Measurements from ENCODE around the gene CKAP5. TPM values are rescaled to one million over a fixed set of nuclear protein-coding genes. Genes with fewer than 3 reads are reported as not detected.

Gene CKAP5
- polyA plus RNA-seq, 1 of the 3 experiments (the other 2 are of a cell fraction) = 51.7 TPM

DNA sequence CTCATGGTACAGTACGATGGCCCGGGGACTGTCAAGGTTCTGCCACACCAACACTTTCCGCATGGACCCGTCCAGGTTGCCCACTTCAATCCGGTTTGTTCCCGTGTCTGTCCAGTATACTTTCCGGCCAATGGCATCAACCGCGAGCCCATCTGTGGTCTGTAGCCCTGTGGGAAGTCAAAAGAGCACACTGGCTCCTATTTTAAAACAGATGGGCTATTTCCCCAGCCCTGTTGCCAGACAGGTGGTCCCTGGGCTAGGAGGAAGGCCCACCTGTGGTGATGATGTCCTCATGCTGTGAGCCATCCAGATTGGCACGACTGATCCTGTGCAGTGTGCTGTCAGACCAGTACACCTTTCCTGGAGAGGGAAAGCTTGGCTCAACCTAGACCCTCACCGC is 30.4 kb upstream of the CKAP5 start (continued):
- TF ChIP-seq, protein P1, sequence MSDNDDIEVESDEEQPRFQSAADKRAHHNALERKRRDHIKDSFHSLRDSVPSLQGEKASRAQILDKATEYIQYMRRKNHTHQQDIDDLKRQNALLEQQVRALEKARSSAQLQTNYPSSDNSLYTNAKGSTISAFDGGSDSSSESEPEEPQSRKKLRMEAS (IDR thresholded peaks at IDR 0.05; ENCODE audit: low read depth) = no peak
- TF ChIP-seq RFX5 (IDR thresholded peaks at IDR 0.05; ENCODE audit: low read length) = no peak
- TF ChIP-seq RAD21 (IDR thresholded peaks at IDR 0.05; ENCODE audit: low read length) = no peak

DNA sequence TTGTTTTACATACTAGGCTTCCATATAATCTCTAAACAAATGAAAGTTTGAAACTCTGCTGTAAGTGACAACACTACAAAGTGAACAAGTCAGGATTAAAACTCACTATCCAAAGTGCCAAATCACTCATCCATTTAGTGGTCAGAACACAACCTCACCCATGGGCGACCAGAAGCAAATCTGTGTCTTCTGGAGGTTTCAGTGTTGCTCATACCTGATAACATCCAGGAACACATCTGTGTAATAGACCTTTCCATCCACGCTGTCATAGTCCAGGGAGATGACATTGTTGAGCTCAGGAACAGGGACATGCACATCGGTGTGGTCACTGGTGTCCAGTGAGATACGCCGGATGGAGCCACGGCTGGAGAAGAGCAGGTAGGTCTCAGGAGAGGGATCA is 28.5 kb upstream of the CKAP5 start:
- Histone ChIP-seq H4K20me1 (ENCODE audit: insufficient read depth) (no peaks in the 10 kb centered on the region), H3K79me2 (ENCODE audit: insufficient read depth) (no peaks in the 10 kb centered on the region), H3F3A (replicated peaks; ENCODE audit: insufficient read depth) (no peaks in the 10 kb centered on the region), H3K9me2 (no peaks in the 10 kb centered on the region), H2AFZ (ENCODE audit: low read depth) (no peak overlapping the region), H3K9ac (no peak overlapping the region), H3K4me3 (ENCODE audit: low read depth in 2 of 2, low read length in 1 of 2) (no peak overlapping the region), H3K27ac (ENCODE audit: low read depth in 2 of 2, low read length in 1 of 2) (no peak overlapping the region), H3K9me3 (no peaks in the 10 kb centered on the region), H3K36me3 (replicated peaks in 1 of 2; ENCODE audit: control insufficient read depth in 1 of 2, insufficient read depth in 2 of 2, low read length in 1 of 2) (peaks cover 24 to 48% of the 10 kb centered on the region in 2 experiments), H3K4me2 (no peak overlapping the region), H3K4me1 (ENCODE audit: control insufficient read depth in 1 of 2, insufficient read depth in 2 of 2, low read depth in 1 of 2, low read length in 1 of 2) (no peaks in the 10 kb centered on the region), H3K27me3 (ENCODE audit: insufficient read depth) (no peaks in the 10 kb centered on the region)
- DNase-seq = no peak
- TF ChIP-seq, protein P2, sequence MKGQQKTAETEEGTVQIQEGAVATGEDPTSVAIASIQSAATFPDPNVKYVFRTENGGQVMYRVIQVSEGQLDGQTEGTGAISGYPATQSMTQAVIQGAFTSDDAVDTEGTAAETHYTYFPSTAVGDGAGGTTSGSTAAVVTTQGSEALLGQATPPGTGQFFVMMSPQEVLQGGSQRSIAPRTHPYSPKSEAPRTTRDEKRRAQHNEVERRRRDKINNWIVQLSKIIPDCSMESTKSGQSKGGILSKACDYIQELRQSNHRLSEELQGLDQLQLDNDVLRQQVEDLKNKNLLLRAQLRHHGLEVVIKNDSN (IDR thresholded peaks at IDR 0.05; ENCODE audit: borderline replicate concordance, low read depth) = no peak
- TF ChIP-seq, protein P3, sequence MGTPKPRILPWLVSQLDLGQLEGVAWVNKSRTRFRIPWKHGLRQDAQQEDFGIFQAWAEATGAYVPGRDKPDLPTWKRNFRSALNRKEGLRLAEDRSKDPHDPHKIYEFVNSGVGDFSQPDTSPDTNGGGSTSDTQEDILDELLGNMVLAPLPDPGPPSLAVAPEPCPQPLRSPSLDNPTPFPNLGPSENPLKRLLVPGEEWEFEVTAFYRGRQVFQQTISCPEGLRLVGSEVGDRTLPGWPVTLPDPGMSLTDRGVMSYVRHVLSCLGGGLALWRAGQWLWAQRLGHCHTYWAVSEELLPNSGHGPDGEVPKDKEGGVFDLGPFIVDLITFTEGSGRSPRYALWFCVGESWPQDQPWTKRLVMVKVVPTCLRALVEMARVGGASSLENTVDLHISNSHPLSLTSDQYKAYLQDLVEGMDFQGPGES (IDR thresholded peaks at IDR 0.05; ENCODE audit: low read depth, low read length) = no peak
- TF ChIP-seq CHD2 (IDR thresholded peaks at IDR 0.05; ENCODE audit: low read length, partially characterized antibody) = no peak
- TF ChIP-seq GABPA (IDR thresholded peaks at IDR 0.05; ENCODE audit: low read depth) = no peak
- TF ChIP-seq RCOR1 (IDR thresholded peaks at IDR 0.05; ENCODE audit: low read length) = no peak
- TF ChIP-seq, protein P4, sequence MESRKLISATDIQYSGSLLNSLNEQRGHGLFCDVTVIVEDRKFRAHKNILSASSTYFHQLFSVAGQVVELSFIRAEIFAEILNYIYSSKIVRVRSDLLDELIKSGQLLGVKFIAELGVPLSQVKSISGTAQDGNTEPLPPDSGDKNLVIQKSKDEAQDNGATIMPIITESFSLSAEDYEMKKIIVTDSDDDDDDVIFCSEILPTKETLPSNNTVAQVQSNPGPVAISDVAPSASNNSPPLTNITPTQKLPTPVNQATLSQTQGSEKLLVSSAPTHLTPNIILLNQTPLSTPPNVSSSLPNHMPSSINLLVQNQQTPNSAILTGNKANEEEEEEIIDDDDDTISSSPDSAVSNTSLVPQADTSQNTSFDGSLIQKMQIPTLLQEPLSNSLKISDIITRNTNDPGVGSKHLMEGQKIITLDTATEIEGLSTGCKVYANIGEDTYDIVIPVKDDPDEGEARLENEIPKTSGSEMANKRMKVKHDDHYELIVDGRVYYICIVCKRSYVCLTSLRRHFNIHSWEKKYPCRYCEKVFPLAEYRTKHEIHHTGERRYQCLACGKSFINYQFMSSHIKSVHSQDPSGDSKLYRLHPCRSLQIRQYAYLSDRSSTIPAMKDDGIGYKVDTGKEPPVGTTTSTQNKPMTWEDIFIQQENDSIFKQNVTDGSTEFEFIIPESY (IDR thresholded peaks at IDR 0.05; ENCODE audit: borderline replicate concordance, low read depth) = no peak
- no peak for TF ChIP-seq TCF12 (IDR thresholded peaks at IDR 0.05)
- TF ChIP-seq NFIC (IDR thresholded peaks at IDR 0.05; ENCODE audit: borderline replicate concordance) = no peak
- TF ChIP-seq TEAD4 (IDR thresholded peaks at IDR 0.05; ENCODE audit: borderline replicate concordance, insufficient read depth) = no peak
- 94% methylated on average over 6 of the region's 6 CpGs for WGBS (ENCODE audit: low lambda C conversion rate)
- ChIA-PET CTCF (interaction anchor here (0.9 to 1.7 kb wide), 3 partner anchors 20 to 286 kb away, joined by 4 read pairs; no protein-coding TSS in a partner anchor), POLR2A (no interaction called here)

DNA sequence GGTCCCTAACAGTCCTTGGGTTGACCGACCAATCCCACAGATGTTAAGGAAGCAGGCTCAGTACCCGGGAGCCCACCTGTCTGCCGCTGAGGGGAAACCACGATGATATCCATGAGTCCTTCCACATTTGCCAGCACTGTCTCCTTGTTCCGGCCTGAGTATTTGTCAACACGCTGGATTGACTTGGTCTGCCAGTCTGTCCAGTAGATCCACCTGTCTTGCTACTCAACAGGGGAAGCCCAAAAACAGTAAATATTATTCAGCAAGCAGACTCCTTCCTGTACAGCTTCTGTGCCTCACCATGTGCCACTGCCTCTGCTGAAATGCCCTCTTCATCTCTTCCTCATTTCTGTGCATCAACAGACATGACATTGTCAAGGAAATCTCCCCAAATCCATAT is 22.8 kb upstream of the CKAP5 start:
- Histone ChIP-seq H3K27ac (ENCODE audit: low read depth in 2 of 2, low read length in 1 of 2) (no peak overlapping the region), H3K9me3 (no peaks in the 10 kb centered on the region), H3K36me3 (replicated peaks in 1 of 2; ENCODE audit: control insufficient read depth in 1 of 2, insufficient read depth in 2 of 2, low read length in 1 of 2) (peaks cover 33 to 42% of the 10 kb centered on the region in 2 experiments), H3K27me3 (ENCODE audit: insufficient read depth) (no peaks in the 10 kb centered on the region), H3K4me3 (ENCODE audit: low read depth in 2 of 2, low read length in 1 of 2) (no peak overlapping the region), H3K79me2 (ENCODE audit: insufficient read depth) (no peaks in the 10 kb centered on the region), H4K20me1 (ENCODE audit: insufficient read depth) (no peaks in the 10 kb centered on the region), H2AFZ (ENCODE audit: low read depth) (no peak overlapping the region), H3K9me2 (no peaks in the 10 kb centered on the region), H3K4me2 (no peak overlapping the region), H3K4me1 (ENCODE audit: control insufficient read depth in 1 of 2, insufficient read depth in 2 of 2, low read depth in 1 of 2, low read length in 1 of 2) (no peaks in the 10 kb centered on the region; a peak in 1 of 4 replicates), H3F3A (replicated peaks; ENCODE audit: insufficient read depth) (peaks cover 12% of the 10 kb centered on the region), H3K9ac (no peak overlapping the region)
- TF ChIP-seq RCOR1 (IDR thresholded peaks at IDR 0.05; ENCODE audit: low read length) (no peak), FOXJ3 (CRISPR knock-in tag; IDR thresholded peaks at IDR 0.05) (no peak), POLR2AphosphoS5 (IDR thresholded peaks at IDR 0.05; ENCODE audit: low read depth, low read length) (no peak), CHD2 (IDR thresholded peaks at IDR 0.05; ENCODE audit: low read length, partially characterized antibody) (no peak), FOSL2 (IDR thresholded peaks at IDR 0.05; ENCODE audit: borderline replicate concordance, low read depth) (no peak), TAF1 (IDR thresholded peaks at IDR 0.05; ENCODE audit: borderline replicate concordance, low read depth, low read length) (no peak), RFX5 (IDR thresholded peaks at IDR 0.05; ENCODE audit: low read length) (no peak), TEAD4 (IDR thresholded peaks at IDR 0.05; ENCODE audit: borderline replicate concordance, insufficient read depth) (no peak)
- TF ChIP-seq, protein P5, sequence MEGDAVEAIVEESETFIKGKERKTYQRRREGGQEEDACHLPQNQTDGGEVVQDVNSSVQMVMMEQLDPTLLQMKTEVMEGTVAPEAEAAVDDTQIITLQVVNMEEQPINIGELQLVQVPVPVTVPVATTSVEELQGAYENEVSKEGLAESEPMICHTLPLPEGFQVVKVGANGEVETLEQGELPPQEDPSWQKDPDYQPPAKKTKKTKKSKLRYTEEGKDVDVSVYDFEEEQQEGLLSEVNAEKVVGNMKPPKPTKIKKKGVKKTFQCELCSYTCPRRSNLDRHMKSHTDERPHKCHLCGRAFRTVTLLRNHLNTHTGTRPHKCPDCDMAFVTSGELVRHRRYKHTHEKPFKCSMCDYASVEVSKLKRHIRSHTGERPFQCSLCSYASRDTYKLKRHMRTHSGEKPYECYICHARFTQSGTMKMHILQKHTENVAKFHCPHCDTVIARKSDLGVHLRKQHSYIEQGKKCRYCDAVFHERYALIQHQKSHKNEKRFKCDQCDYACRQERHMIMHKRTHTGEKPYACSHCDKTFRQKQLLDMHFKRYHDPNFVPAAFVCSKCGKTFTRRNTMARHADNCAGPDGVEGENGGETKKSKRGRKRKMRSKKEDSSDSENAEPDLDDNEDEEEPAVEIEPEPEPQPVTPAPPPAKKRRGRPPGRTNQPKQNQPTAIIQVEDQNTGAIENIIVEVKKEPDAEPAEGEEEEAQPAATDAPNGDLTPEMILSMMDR (IDR thresholded peaks at IDR 0.05) = no peak
- TF ChIP-seq, protein P4 (IDR thresholded peaks at IDR 0.05; ENCODE audit: borderline replicate concordance, low read depth) = no peak
- 90% methylated on average over 6 of the region's 6 CpGs for WGBS (ENCODE audit: low lambda C conversion rate)
- ChIA-PET CTCF (interaction anchor here (1.9 kb wide), 1 partner anchor 284 kb away, joined by 4 read pairs; no protein-coding TSS in a partner anchor), POLR2A (no interaction called here)
- no peak for DNase-seq

All from SK-N-SH (cell line).